ENCODE measurements around the gene GJA3. TPM values are rescaled to one million over a fixed set of nuclear protein-coding genes. Genes with fewer than 3 reads are reported as not detected.

Gene GJA3
- total and polyA plus RNA-seq, 4 donors = 0.02 to 0.31 (median 0.03) TPM; not detected in 1

GRCh38 chr13:20099319-20099718 is 61.5 kb downstream of the GJA3 start:
- Histone ChIP-seq H3K36me3 (ENCODE audit: control insufficient read depth in 4 of 4, insufficient read depth in 4 of 4, low read length in 4 of 4) (no peaks in the 10 kb centered on the region), H3K27ac (ENCODE audit: low read depth in 1 of 2, low read length in 1 of 2) (no peak overlapping the region), H3K4me3 (no peak overlapping the region), H3K9ac (ENCODE audit: insufficient read depth in 1 of 2, low read length in 2 of 2) (no peak overlapping the region), H3K9me3 (ENCODE audit: control insufficient read depth in 4 of 4, insufficient read depth in 3 of 4, low read length in 3 of 4) (no peaks in the 10 kb centered on the region), H3K27me3 (ENCODE audit: control insufficient read depth in 3 of 3, insufficient read depth in 3 of 3, low read length in 2 of 3) (peaks cover 0 to 3% (median 0%) of the 10 kb centered on the region in 3 donors), H3K4me1 (ENCODE audit: control insufficient read depth in 5 of 5, insufficient read depth in 5 of 5, low read length in 5 of 5) (peaks cover 0 to 8% (median 0%) of the 10 kb centered on the region in 5 donors)
- ATAC-seq (ENCODE audit: insufficient read depth, low FRiP score) = no peak
- no peak for TF ChIP-seq CTCF (IDR thresholded peaks at IDR 0.05; ENCODE audit: control extremely low read depth, extremely low read depth)
- WGBS, 2 donors = 64 to 72% methylated on average over 9 of the region's 9 CpGs
- DNase-seq = peak in 1 of 3 donors; percentile 15

GRCh38 chr13:20093951-20094350 is 66.9 kb downstream of the GJA3 start:
- H3K4me1 ChIP-seq (ENCODE audit: control insufficient read depth in 5 of 5, insufficient read depth in 5 of 5, low read length in 5 of 5) = peaks cover 0 to 4% (median 0%) of the 10 kb centered on the region in 5 donors
- 68 to 81% methylated on average over 6 of the region's 6 CpGs for WGBS, 2 donors
- no peak for TF ChIP-seq CTCF (IDR thresholded peaks at IDR 0.05; ENCODE audit: control extremely low read depth, extremely low read depth)
- H3K27ac ChIP-seq (ENCODE audit: low read depth in 1 of 2, low read length in 1 of 2) = no peak overlapping the region
- peaks cover 0 to 3% (median 0%) of the 10 kb centered on the region in 3 donors for H3K27me3 ChIP-seq (ENCODE audit: control insufficient read depth in 3 of 3, insufficient read depth in 3 of 3, low read length in 2 of 3)
- H3K36me3 ChIP-seq (ENCODE audit: control insufficient read depth in 4 of 4, insufficient read depth in 4 of 4, low read length in 4 of 4) = no peaks in the 10 kb centered on the region
- ATAC-seq (ENCODE audit: insufficient read depth, low FRiP score) = no peak
- no peak overlapping the region for H3K4me3 ChIP-seq
- no peak overlapping the region for H3K9ac ChIP-seq (ENCODE audit: insufficient read depth in 1 of 2, low read length in 2 of 2)
- no peak for DNase-seq
- no peaks in the 10 kb centered on the region for H3K9me3 ChIP-seq (ENCODE audit: control insufficient read depth in 4 of 4, insufficient read depth in 3 of 4, low read length in 3 of 4)

- ATAC-seq (ENCODE audit: insufficient read depth, low FRiP score) (no peak), DNase-seq (peak in 2 of 3 donors; percentile 35 to 39)
- H3K9me3 ChIP-seq (ENCODE audit: control insufficient read depth in 4 of 4, insufficient read depth in 3 of 4, low read length in 3 of 4) = no peaks in the 10 kb centered on the region
- TF ChIP-seq CTCF (IDR thresholded peaks at IDR 0.05; ENCODE audit: control extremely low read depth, extremely low read depth) = no peak
- 62 to 73% methylated on average over 1 of the region's 1 CpG for WGBS, 2 donors
- no peak overlapping the region for H3K27ac ChIP-seq (ENCODE audit: low read depth in 1 of 2, low read length in 1 of 2)
- no peak overlapping the region for H3K4me3 ChIP-seq
- no peak overlapping the region for H3K9ac ChIP-seq (ENCODE audit: insufficient read depth in 1 of 2, low read length in 2 of 2)
- peaks cover 0 to 4% (median 0%) of the 10 kb centered on the region in 4 donors for H3K36me3 ChIP-seq (ENCODE audit: control insufficient read depth in 4 of 4, insufficient read depth in 4 of 4, low read length in 4 of 4)
- peaks cover 0 to 4% (median 0%) of the 10 kb centered on the region in 5 donors for H3K4me1 ChIP-seq (ENCODE audit: control insufficient read depth in 5 of 5, insufficient read depth in 5 of 5, low read length in 5 of 5)
- no peaks in the 10 kb centered on the region for H3K27me3 ChIP-seq (ENCODE audit: control insufficient read depth in 3 of 3, insufficient read depth in 3 of 3, low read length in 2 of 3)
These were observed 70.5 kb downstream of the GJA3 start for GRCh38 chr13:20090349-20090748.

Other genes with a start within 250 kb of the GJA3 start
- gene ZMYM2, start 202.3 kb downstream of the GJA3 start, total RNA-seq = 100 to 1,000 TPM in 1 of 2 donors, 10 to 100 TPM in 1; 56.2 to 212 TPM
- gene ZMYM2, start 202.3 kb downstream of the GJA3 start, polyA plus RNA-seq = 10 to 100 TPM; 14.0 to 20.8 TPM
- 1 to 10 TPM; 1.4 to 1.5 TPM for gene GJB2, start 31.9 kb upstream of the GJA3 start, total RNA-seq
- 1 to 10 TPM in 1 of 2 donors, under 1 TPM in 1; 0.71 to 7.2 TPM for gene GJB2, start 31.9 kb upstream of the GJA3 start, polyA plus RNA-seq
- not detected for gene GJB6, start 71.3 kb upstream of the GJA3 start, total RNA-seq
- under 1 TPM in 1 of 2 donors, not detected in 1; 0.86 TPM for gene GJB6, start 71.3 kb upstream of the GJA3 start, polyA plus RNA-seq